HepG2 (cell line): Measurements from ENCODE around the gene MLX. TPM values are rescaled to one million over a fixed set of nuclear protein-coding genes. Genes with fewer than 3 reads are reported as not detected.

ENCODE experiments used
- ATAC-seq: fragments of 200-7000 bp; cut with Tn5 transposase; 3 replicates; pipeline ENCODE4 v1.9.1; 2020; ENCODE audit warnings: mild to moderate bottlenecking, moderate library complexity
- BruUV-seq: library from RNA; stranded (reverse); fragments of 400-500 nt; replicated peaks from 2 replicates; lab custom pipeline; 2021; lab: Mats Ljungman, UMichigan
- CTCF ChIA-PET: fragments of 300-600 bp; formaldehyde crosslinking; extraction: SDS; loops from one replicate; lab custom pipeline; 2021; ENCODE audit warnings: low total read pairs, inconsistent platforms, low intra/inter-chr PET ratio; lab: Yijun Ruan, JAX
- POLR2A ChIA-PET: fragments of 350-600 bp; sonication (Branson Sonifier 250); formaldehyde crosslinking; loops from one replicate; lab custom pipeline; 2020; ENCODE audit warnings: antibody characterized with exemption, inconsistent platforms; lab: Yijun Ruan, JAX
- DNase-seq: peaks from one replicate; pipeline ENCODE4 v3.0.0-alpha.2; 2015; ENCODE audit warnings: low spot score
- FAIRE-seq: peaks from 3 replicates; lab custom pipeline; 2011; peaks lifted over from hg19 to GRCh38; lab: Jason Lieb, UNC
- H2AFZ ChIP-seq: one replicate; pipeline ENCODE4 v1.6.1; 2011; ENCODE audit warnings: low read length, inconsistent platforms
- H3K27ac ChIP-seq: fragments of 300-600 bp; 3 replicates; pipeline ENCODE4 v1.8.0; 2011; ENCODE audit warnings: mixed run types, mild to moderate bottlenecking, mixed read lengths, low read length, inconsistent platforms; ENCODE audit not compliant: insufficient read depth; ENCODE audit errors: extremely low read length
- H3K27me3 ChIP-seq, 2 experiments: fragments of 200-600 bp in 1 of 2; 2 replicates in 1 of 2; 3 replicates in 1 of 2; pipeline versions ENCODE4 v1.6.0 to v1.8.0; 2011; ENCODE audit warnings: low read length in 2 of 2, mild to moderate bottlenecking in 2 of 2, moderate library complexity in 2 of 2, inconsistent platforms in 1 of 2; ENCODE audit not compliant: insufficient read depth in 2 of 2, control insufficient read depth in 1 of 2
- H3K36me3 ChIP-seq, 2 experiments: fragments of 200-600 bp in 1 of 2; replicated peaks in 1 of 2; 2 replicates in 1 of 2; 3 replicates in 1 of 2; pipeline versions ENCODE4 v1.5.1 to v1.8.0; 2011; ENCODE audit warnings: low read length in 2 of 2, inconsistent platforms in 1 of 2; ENCODE audit not compliant: insufficient read depth in 2 of 2, control insufficient read depth in 1 of 2
- H3K4me1 ChIP-seq: 2 replicates; pipeline ENCODE4 v1.5.1; 2012; ENCODE audit warnings: low read length, inconsistent platforms; ENCODE audit not compliant: insufficient read depth
- H3K4me2 ChIP-seq: 2 replicates; pipeline ENCODE4 v1.6.0; 2011; ENCODE audit warnings: low read depth, low read length, inconsistent platforms
- H3K4me3 ChIP-seq, 3 experiments: fragments of 200-600 bp in 1 of 3; sonication (generic), shearing (Covaris generic) in 1 of 3; replicated peaks in 1 of 3; 2 replicates each; pipeline ENCODE4 v1.5.1; 2011 to 2016; ENCODE audit warnings: low read length in 3 of 3, inconsistent platforms in 2 of 3, low read depth in 2 of 3, mild to moderate bottlenecking in 2 of 3, control low read depth in 1 of 3, mixed read lengths in 1 of 3; ENCODE audit not compliant: insufficient read depth in 1 of 3
- H3K79me2 ChIP-seq: one replicate; pipeline ENCODE4 v1.6.1; 2011; ENCODE audit warnings: low read length, inconsistent platforms; ENCODE audit not compliant: insufficient read depth
- H3K9ac ChIP-seq: 2 replicates; pipeline ENCODE4 v1.6.0; 2011; ENCODE audit warnings: mild to moderate bottlenecking, low read depth, low read length, inconsistent platforms; ENCODE audit not compliant: insufficient read depth
- H3K9me3 ChIP-seq: 2 replicates; pipeline ENCODE4 v1.5.1; 2012; ENCODE audit warnings: mild to moderate bottlenecking, low read length
- H4K20me1 ChIP-seq: 2 replicates; pipeline ENCODE4 v1.6.0; 2011; ENCODE audit warnings: inconsistent platforms, mild to moderate bottlenecking, low read length, moderate library complexity; ENCODE audit not compliant: insufficient read depth
- AGO2 ChIP-seq: fragments of 200-400 bp; formaldehyde crosslinking; optimal IDR thresholded peaks from 2 replicates; pipeline ENCODE3; 2017; ENCODE audit warnings: mild to moderate bottlenecking, low read depth, low read length, moderate library complexity
- AHR ChIP-seq: IDR thresholded peaks from 2 replicates; pipeline ENCODE4 v1.6.1; 2018; ENCODE audit warnings: missing genetic modification reagents, missing compliant biosample characterization
- HMG20A ChIP-seq: IDR thresholded peaks from 2 replicates; pipeline ENCODE4 v1.6.1; 2016; ENCODE audit warnings: borderline replicate concordance
- MTA1 ChIP-seq: sonication (generic); formaldehyde crosslinking; IDR thresholded peaks from 2 replicates; pipeline ENCODE4 v1.4.0; 2020; ENCODE audit warnings: missing genetic modification reagents, mild to moderate bottlenecking, borderline replicate concordance
- NAIF1 ChIP-seq: sonication (generic); formaldehyde crosslinking; IDR thresholded peaks from 2 replicates; pipeline ENCODE4 v1.5.0; 2020; ENCODE audit warnings: mild to moderate bottlenecking, missing genetic modification reagents, borderline replicate concordance
- NR2F2 ChIP-seq: IDR thresholded peaks from 2 replicates; pipeline ENCODE4 v1.6.1; 2012; ENCODE audit warnings: low read depth, inconsistent platforms, borderline replicate concordance
- ZBTB26 ChIP-seq: IDR thresholded peaks from 2 replicates; pipeline ENCODE4 v1.6.1; 2016; ENCODE audit warnings: missing compliant biosample characterization, missing genetic modification reagents, borderline replicate concordance
- ZNF558 ChIP-seq: sonication (generic); formaldehyde crosslinking; IDR thresholded peaks from 2 replicates; pipeline ENCODE4 v1.9.0; 2022; ENCODE audit warnings: mild to moderate bottlenecking, missing genetic modification reagents, borderline replicate concordance
- ZNF615 ChIP-seq: sonication (generic); formaldehyde crosslinking; IDR thresholded peaks from 2 replicates; pipeline ENCODE4 v1.5.0; 2020; ENCODE audit warnings: mild to moderate bottlenecking, missing genetic modification reagents, borderline replicate concordance
- ZNF710 ChIP-seq: sonication (generic); formaldehyde crosslinking; IDR thresholded peaks from 2 replicates; pipeline ENCODE4 v1.5.0; 2020; ENCODE audit warnings: mild to moderate bottlenecking, missing genetic modification reagents, borderline replicate concordance
- ZNF737 ChIP-seq: sonication (generic); formaldehyde crosslinking; IDR thresholded peaks from 2 replicates; pipeline ENCODE4 v1.5.0; 2020; ENCODE audit warnings: missing genetic modification reagents, mild to moderate bottlenecking, borderline replicate concordance
- ZNF782 ChIP-seq: sonication (generic); formaldehyde crosslinking; IDR thresholded peaks from 2 replicates; pipeline ENCODE4 v1.4.0; 2020; ENCODE audit warnings: missing genetic modification reagents, mild to moderate bottlenecking, borderline replicate concordance
- ZNF883 ChIP-seq: sonication (generic); formaldehyde crosslinking; IDR thresholded peaks from 2 replicates; pipeline ENCODE4 v1.5.1; 2020; ENCODE audit warnings: mild to moderate bottlenecking, missing genetic modification reagents; ENCODE audit errors: not compliant biosample characterization
- WGBS: methylation state at CpG from one replicate; pipeline ENCODE4 v1.1.6; 2017; ENCODE audit warnings: low lambda C conversion rate; 5-methylcytosine and 5-hydroxymethylcytosine counted together
- in situ Hi-C: cut with HindIII; loops from 2 replicates; pipeline ENCODE4 v1.10.0; 2017; ENCODE audit warnings: low pct_unique_long_range_greater_than_20kb; ENCODE audit not compliant: extremely low pct_ligation_motif_present
- intact Hi-C: fragments of 100-400 bp; cut with micrococcal nuclease; formaldehyde crosslinking; loops from one replicate; pipeline ENCODE4 v1.10.0; 2022; ENCODE audit not compliant: unreplicated experiment
- polyA plus RNA-seq, 8 experiments: library from polyadenylated mRNA; depleted of rRNA in 3 of 8; stranded (reverse) in 7 of 8; unstranded in 1 of 8; fragments of >200 nt; fragmentation: Illumina TruSeq in 4 of 8; extraction: Trizol in 4 of 8; gene quantifications; 2 replicates each; pipeline versions ENCODE4 v1.2.1 to v1.2.3, GENCODE V29; 2011 to 2016; ENCODE audit warnings: low read depth in 4 of 8, missing spikeins in 1 of 8, mixed read lengths in 1 of 8; ENCODE audit not compliant: insufficient read depth in 1 of 8
- total RNA-seq, 5 experiments: library from RNA; depleted of rRNA; stranded (reverse); fragments of >200 nt; fragmentation: Illumina TruSeq; extraction: Trizol; gene quantifications; 2 replicates each; pipeline ENCODE4 v1.2.3, GENCODE V29; 2016; ENCODE audit warnings: low read depth in 1 of 5
- TF ChIP-seq, protein P1 (sequence below): sonication (generic); formaldehyde crosslinking; IDR thresholded peaks from 2 replicates; pipeline ENCODE4 v1.9.0; 2022; ENCODE audit warnings: low read depth, missing genetic modification reagents

Gene MLX
- total and polyA plus RNA-seq, 2 of the 13 experiments (the other 11 are each of a cell fraction or from before 2014, with no cell fraction given) = 38.9 to 74.4 TPM

- DNase-seq = no peak
- H2AFZ ChIP-seq = no peak overlapping the region
- H4K20me1 ChIP-seq = no peaks in the 10 kb centered on the region
- H3K79me2 ChIP-seq = peaks cover 13% of the 10 kb centered on the region
- peak overlapping the region; percentile 83 for H3K9ac ChIP-seq
- peaks cover 3 to 5% of the 10 kb centered on the region in 2 experiments; a peak in 1 of 5 replicates for H3K36me3 ChIP-seq
- H3K27ac ChIP-seq = peak overlapping the region; percentile 79
- in situ Hi-C loops = no loop called here
- POLR2A ChIA-PET = interaction anchor here (0.7 to 4.2 kb wide), 23 partner anchors 10 to 1263 kb away, joined by 3 to 68 read pairs (median 6); partner anchors contain the start of genes CAVIN1, CNTD1, COA3 and COASY
- CTCF ChIA-PET = no interaction called here
- intact Hi-C loops = no loop called here
- H3K27me3 ChIP-seq = no peaks in the 10 kb centered on the region
- peak; percentile 1; the same call in 2 of the 3 replicates for ATAC-seq
- H3K4me2 ChIP-seq = peak overlapping the region; percentile 99
- no TSS peak for BruUV-seq
- H3K4me1 ChIP-seq = peaks cover 66% of the 10 kb centered on the region
- peak overlapping the region; percentile 54 to 72 (median 66) for H3K4me3 ChIP-seq
- H3K9me3 ChIP-seq = no peaks in the 10 kb centered on the region
- WGBS = 89% methylated on average over 28 of the region's 31 CpGs
- FAIRE-seq = no peak
- TF ChIP-seq NAIF1 (CRISPR knock-in tag) = peak; percentile 55; the same call in 1 of the 2 replicates
- peak; percentile 6 for TF ChIP-seq ZNF883 (CRISPR knock-in tag)
- 0 out of 2 replicates have a peak, but pooled peaks have one; percentile 22 for TF ChIP-seq AHR (CRISPR knock-in tag)
- 0 out of 2 replicates have a peak, but pooled peaks have one; percentile 23 for TF ChIP-seq ZNF558 (CRISPR knock-in tag)
- 0 out of 2 replicates have a peak, but pooled peaks have one; percentile 11 for TF ChIP-seq ZNF710 (CRISPR knock-in tag)
- peak; percentile 87 for TF ChIP-seq AGO2
- no peak for TF ChIP-seq ZBTB26 (CRISPR knock-in tag)
- TF ChIP-seq HMG20A = no peak
- TF ChIP-seq ZNF737 (CRISPR knock-in tag) = 0 out of 2 replicates have a peak, but pooled peaks have one; percentile 23
- TF ChIP-seq ZNF782 (CRISPR knock-in tag) = 0 out of 2 replicates have a peak, but pooled peaks have one; percentile 22
- TF ChIP-seq MTA1 (CRISPR knock-in tag) = 0 out of 2 replicates have a peak, but pooled peaks have one; percentile 21
- TF ChIP-seq, protein P1, sequence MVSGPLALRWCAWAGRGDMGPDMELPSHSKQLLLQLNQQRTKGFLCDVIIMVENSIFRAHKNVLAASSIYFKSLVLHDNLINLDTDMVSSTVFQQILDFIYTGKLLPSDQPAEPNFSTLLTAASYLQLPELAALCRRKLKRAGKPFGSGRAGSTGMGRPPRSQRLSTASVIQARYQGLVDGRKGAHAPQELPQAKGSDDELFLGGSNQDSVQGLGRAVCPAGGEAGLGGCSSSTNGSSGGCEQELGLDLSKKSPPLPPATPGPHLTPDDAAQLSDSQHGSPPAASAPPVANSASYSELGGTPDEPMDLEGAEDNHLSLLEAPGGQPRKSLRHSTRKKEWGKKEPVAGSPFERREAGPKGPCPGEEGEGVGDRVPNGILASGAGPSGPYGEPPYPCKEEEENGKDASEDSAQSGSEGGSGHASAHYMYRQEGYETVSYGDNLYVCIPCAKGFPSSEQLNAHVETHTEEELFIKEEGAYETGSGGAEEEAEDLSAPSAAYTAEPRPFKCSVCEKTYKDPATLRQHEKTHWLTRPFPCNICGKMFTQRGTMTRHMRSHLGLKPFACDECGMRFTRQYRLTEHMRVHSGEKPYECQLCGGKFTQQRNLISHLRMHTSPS (CRISPR knock-in tag) = no peak
- TF ChIP-seq ZNF615 = 0 out of 2 replicates have a peak, but pooled peaks have one; percentile 45
- TF ChIP-seq NR2F2 = 0 out of 2 replicates have a peak, but pooled peaks have one; percentile 9
Observed at GRCh38 chr17:42537156-42537805, 29.6 kb upstream of the MLX start.
